IPS DF 19.7 (cell line): ENCODE measurements around the gene SEMA4D.

Experiments used
- DNase-seq: peaks from one replicate; pipeline ENCODE4 v3.0.0-alpha.2; 2013; ENCODE audit warnings: low read depth, low spot score

SEMA4D gene

DNA sequence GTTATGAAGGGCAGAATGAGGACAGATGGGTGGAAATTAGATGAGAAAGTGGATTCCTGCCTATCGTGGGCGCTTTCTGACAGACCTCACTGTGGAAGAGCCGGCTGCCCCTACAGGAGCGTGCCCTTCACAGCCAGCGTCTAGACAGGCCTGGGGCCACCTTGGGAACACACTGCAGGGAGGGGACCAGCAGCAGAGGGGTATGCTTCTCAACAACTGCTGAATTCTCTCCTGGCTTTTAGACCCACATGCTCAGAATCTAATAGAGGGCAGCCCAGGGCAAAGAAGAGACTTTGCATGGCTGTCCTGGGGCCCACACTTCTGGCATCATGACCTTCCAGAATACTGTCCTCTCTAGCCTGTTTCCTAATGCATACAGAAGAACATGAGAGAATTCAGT lies 2.1 kb upstream of the SEMA4D start:
- no peak for DNase-seq

DNA sequence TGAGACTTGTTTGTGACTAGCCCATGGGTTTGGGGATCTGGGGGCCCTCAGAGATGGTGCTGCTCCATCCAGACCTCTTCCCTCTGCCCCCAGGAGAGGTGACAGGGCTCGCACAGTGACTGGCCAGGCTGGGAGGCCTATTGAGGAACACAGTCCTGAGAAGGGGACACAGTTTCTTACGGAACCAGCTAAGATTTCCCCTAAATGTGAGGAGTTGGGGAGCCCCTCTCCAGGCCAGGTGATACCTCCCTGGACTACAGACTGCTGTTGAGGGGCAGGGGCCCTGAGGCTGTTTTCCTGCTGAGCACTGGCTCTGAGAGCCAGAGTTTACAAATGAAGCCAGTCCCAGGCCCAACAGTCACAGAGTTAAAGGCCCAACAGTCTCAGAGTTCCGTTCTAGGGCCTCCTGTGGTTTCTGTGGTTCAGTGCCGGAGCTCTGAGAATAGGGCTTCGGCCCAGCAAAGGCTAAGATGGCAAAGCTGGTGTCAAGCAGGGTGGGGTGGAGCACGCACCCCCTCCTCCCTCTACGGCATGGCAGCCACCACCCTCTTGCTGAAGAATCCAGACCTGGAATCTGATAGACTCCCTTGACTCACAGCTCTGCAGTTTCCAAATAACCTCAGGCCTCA lies 1.1 kb upstream of the SEMA4D start:
- DNase-seq, result no peak

DNA sequence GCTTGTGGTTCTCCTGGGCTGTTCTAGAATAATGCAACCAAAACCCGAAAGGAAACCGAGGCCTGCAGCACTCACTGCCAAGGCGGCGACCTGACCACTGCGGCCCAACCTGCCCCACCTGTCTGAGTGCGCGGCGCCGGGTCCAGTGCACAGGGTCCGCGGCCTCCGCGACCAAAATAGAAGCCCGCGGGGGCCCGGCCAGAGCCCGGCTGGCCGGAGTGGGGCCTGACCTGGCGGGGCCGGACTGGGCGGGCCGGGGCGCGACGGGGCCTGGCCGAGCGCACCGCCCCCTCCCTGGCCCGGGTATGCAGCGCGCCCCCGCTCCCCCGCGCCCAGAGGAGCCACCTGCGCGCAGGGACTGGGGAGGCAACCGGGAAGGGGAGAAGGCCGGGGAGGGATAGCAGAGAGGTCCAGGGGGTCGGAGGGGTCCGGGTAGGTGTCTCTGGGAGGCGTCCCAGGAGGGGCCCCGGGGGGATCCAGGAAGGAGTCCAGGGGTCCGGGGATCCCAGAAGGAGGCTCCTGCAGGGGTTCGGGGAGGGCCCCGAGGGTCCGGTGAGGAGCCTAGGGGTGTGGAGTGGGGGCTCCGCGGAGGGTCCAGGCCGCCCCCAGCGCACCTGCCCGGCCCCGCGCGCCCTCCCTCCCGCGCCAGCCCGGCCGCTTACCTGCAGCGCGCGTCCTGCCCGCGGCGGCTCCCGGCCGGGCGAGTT lies 503 bp downstream of the SEMA4D start:
- no peak for DNase-seq

DNA sequence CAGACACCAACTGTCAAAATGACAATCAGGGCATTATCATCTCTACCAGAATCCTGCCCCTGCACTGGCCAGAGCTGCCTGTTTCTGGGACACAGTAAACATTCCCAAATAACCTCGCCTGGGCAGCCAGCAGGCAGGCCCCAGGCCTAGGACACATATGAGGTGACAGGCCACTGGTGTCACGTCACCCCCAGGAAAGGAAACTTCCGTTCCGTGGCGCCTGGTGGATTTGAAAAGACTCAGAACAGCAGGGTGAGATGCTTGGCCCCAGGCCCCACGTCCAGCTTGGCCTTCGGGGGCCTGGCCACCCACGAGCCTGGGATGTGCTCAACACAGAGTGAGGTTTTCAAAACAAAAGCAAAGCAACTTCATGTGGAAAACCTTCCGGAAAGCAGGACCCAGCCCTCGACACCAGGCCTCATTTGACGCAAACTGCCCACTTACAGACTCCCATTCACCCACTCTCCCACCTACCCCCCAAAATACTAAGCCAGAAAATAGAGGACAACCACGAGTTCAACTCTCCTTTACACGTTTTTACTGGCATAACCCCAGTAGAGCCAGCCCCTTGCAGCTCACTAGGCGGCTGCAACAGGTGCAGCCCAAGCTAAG lies 1.2 kb downstream of the SEMA4D start:
- no peak for DNase-seq

DNA sequence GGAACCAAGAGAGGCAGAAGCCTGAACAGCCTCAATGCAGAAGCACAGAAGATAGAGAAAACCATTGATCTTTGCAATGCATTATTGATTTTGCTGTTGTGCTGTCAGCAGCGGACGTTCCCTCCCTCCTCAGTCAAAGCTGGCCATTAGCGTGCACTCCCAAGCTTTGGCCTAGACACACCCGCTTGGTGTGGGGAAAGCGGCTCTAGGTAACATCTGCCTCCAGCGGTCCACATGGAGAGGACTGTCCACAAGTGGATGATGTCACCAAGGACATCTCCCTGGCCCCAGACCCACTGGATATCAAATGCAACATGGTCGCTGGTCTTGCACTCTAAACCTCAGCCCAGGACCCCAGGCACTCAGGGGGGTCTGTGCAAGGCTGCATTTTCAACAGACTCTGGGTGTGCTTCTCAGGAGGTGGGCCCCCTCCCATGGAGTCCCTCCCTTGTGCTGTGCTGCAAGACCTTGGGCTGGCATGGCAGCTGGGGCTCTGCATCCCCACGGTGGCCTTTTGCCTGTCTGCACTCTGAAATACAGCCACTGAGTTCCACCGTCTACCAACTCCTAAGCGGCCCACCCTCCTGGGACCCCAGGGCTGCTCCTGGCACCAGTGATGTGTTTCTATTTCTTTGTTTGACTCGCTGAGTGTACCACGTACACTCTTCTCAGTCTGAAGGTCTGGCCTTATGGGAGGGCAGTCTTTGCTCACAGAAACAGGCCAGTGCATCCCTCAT lies 1.9 kb downstream of the SEMA4D start:
- DNase-seq, result no peak

DNA sequence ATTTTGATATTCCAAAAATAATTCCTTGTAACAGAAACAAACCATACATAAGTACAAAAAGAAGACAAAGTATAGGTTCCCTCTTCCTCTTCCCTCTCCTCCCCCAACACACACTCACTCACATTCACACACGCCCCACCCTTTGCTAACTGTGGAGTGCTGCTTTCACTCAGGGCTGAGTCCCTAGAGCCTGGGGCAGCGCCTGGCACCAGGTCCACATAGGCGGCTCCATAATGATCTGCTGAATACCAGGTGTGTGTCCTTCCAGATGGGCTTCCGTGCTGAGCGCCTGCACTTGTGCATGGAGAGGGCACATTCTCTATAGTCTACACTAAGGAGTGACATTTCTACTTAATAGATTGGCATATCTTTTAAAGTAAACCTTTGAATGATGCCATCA lies 3.7 kb downstream of the SEMA4D start:
- DNase-seq, result no peak

DNA sequence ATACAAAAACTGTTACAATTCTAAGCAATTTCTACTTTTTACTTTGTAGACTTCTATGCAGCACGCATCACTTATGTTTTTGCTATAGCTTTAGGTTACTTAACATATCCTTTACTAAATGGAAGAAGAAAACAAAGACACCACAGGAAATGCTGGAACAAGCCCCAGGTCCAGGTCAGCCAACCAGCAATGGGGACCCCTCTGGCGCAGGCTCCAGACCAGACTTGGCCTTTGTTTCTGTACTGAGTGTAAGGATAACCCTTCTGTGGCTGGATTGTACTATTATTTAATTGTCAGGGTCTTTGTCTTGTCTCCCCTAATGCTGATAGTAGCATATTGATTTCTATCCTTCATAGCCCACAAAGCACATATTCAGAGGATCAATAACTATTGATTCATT lies 4.2 kb downstream of the SEMA4D start:
- no peak for DNase-seq

DNA sequence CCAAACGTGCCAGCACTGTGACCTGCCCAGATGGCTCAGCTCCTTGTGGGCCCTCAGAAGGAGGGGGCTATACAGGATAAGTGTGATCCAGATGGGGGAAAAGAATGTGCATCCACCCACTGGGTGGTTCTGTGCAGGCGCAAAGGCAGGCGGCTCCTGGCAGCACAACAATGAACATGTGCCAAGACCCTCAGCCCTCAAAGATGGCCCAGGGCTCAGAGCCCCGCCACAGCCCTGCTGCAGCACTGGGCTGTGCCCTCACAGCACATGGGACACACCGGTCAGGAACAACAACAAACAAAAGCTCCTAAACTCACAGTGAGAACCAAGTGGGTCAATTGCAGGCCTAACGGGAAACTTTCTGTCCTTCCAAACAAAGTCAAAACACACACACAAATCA lies 4.7 kb downstream of the SEMA4D start:
- no peak for DNase-seq

DNA sequence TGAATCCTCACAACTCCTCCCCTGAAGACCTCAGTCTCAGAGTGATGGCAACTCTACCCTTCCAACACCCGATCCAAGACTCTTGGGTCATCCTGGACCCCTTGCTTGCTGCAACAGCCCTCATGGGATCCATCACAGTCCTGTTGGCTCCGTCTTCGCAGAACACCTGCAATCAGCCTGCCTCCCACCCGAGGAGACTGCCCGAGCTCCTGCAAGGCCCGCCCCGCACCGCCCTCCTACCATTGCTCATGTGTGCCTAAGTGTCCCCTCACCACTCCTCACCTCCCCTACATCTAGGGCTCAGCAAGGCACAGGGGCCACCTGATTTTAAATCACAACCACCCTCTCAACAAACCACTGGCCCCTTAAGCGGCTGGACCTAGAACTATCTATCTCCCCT lies 5.3 kb downstream of the SEMA4D start:
- no peak for DNase-seq

DNA sequence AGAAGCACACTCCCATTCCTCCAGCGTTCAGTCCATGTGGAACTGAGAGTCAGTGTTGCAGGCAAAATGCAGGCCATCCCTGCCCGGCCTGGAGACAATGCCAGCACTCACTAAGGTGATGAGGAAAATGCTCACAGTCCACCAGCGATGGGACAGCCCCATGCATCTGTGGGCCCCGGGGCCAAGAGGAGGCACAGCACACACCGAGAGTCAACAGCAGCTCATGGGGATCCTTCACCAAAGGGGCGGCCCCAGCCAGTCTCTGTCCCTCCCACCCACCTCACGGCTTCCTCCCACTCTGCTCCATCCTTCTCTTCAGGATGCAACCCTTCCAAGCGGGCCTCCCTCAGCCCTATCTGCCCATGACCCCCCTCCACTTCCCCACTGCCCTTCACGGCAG lies 6.2 kb downstream of the SEMA4D start:
- DNase-seq, result no peak

DNA sequence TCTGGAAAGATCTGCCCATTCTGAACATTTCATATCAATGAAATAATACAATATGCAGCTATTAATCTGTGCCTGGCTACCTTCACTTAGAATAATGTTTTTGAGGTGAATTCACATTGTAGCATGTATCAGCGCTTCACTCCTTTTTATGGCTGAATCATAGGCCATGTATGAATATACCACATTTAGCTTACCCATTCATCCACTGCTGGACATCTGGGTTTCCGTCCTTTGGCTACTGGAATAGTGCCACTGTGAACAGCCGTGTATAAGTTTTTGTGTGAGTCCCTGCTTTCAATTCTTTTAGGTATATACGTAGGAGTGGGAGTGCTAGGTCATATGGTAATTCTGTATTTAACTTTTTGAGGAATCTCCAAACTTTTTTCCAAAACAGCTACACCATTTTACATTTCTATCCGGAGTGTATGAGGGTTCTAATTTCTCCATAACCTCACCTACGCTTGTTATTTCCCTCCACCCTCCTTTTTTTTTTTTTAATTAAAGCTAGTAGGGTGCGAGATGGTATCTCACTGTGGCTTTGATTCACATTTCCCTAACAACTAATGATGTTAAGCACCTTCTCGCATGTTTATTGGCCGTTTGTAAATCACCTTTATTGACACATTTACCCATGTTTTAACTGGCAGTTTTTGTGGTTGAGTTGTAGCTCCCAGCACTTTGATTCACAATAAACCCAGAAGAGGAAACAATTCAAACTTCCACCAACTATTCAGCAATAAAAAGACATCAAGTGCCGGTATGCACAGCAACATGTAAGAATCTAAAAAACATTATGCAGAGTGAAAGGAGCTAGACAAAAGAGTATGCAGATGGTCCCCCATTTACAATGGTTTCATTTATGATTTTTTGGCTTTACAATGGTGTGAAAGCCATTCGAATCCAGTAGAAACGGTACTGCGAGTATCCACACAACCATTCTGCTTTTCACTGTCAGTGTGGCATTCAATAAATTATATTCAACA lies 8.1 kb downstream of the SEMA4D start:
- DNase-seq, result no peak

DNA sequence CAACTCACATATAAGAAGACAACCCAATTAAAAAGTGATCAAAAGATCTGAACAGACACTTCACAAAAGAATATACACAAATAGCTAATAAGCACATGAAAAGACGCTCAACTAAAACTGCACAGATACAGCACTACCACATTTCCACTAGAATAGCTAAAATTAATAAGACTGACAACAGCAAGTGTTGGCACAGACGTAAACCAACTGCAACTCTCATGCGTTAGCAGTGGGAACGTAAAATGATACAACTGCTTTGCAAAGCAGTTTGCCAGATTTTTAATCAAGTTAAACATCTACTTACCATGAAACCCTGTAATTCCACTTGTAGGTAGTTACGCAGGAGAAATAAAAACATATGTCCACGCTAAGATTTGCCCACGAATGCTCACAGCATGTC lies 9.0 kb downstream of the SEMA4D start:
- no peak for DNase-seq

DNA sequence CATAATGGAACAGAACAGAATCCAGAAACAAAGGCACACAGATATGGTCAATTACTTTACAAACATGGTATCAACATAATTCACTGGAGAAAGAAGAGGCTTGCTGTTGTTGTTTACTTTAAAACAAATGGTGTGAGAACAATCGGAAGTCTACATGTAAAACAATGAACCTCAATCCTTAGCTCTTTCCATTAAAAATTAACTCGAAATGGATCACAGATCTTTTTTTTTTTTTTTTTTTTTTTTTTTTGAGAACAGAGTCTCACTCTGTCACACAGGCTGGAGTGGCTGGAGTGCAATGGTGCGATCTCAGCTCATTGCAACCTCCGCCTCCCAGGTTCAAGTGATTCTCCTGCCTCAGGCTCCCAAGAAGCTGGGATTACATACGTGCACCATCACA lies 9.8 kb downstream of the SEMA4D start:
- no peak for DNase-seq

DNA sequence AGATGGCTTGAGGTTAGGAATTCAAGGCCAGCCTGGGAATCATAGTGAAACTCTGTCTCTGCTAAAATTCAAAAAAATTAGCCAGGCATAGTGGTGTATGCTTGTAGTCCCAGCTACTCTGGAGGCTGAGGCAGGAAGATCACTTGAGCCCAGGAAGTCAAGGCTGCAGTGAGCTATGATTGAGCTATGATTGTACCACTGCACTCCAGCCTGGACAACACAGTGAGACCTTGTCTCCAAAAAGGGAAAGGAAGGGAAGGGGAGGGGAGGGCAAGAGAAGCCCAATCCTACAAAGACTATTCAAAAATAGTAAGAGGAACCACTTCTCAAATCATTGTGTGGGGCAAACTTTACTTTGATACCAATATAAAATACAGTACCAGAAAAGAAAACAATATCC lies 11.2 kb downstream of the SEMA4D start:
- no peak for DNase-seq

DNA sequence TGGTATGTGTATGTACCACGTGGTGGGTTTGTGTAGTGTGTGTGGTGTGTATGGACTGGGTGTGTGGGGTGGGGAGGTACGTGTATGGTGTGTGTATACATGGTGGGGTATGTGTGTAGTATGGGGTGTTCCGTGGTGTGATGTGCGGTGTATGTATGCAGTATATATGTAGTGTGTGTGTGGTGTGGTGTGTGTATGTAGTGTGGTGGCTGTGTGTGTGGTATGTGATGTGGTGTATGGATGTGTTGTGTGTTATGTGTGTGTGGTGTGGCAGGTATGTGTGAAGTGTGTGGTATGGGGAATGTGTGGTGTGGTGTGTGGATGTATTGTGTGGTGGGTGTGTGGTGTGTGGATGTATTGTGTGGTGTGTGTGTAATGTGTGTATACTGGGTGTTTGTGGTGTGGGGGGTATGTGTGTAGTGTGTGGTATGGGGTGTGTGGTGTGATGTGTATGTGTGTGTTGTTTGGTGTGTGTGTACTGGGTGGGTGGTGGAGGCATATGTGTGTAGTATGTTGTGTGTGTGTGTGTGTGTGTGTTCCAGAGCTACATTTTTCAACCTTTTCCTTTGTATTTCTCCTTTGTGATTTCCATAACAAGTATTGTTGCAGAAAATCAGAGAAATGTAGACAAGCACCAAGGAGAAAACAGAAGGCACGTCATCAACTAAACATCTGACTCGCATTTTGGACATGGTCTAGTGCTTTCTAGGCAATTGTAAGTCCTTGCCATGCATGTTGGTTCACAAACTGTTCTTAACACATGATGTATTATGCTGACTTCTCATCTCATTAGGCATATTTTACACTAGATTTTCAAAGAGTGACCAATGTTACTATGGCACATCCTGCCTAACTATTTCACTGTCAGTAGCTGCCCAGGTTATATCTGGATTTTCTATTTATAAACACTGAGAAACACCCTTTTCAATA lies 13.2 kb downstream of the SEMA4D start:
- DNase-seq, result no peak

DNA sequence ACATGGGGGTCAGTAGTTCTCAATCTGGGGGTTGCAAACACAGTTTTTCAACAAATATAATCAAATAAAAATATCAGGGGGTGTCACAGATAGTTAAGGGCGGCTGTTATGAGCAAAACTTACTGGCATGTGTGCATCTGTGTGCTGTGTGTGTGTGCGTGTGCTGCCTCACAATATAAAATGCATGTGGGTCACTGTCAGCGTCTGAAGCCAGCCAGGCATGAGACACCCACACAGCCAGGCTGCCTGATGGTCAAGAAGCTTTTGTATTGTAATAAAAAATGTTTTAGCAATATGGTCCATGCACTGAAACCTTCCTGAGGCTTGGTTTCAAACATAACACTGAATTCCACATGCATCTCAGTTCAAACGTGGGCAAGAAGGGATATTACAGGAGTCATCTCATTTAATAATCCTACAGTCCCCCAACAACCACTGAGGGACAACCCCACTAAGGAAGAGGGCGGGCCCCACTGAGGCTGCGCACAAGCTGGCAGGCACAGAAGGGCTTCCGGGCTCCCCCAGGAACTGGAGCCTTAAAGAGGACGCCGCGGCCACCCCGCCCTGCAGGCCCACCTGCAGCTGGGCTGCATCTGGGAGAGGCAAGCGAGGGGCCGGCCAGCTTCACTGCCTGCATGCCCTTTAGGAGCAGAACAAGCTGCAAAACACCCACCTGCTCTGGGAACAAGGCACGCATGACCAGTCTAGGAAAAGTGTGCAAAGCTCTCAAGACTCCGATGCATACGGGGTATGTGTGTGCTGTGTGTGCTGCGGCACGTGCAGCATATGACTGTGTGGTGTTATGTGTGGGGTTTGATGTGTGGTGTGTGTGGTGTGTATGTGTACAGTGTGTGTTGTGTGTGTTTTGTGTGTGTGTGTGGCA lies 14.1 kb downstream of the SEMA4D start:
- DNase-seq, result no peak

DNA sequence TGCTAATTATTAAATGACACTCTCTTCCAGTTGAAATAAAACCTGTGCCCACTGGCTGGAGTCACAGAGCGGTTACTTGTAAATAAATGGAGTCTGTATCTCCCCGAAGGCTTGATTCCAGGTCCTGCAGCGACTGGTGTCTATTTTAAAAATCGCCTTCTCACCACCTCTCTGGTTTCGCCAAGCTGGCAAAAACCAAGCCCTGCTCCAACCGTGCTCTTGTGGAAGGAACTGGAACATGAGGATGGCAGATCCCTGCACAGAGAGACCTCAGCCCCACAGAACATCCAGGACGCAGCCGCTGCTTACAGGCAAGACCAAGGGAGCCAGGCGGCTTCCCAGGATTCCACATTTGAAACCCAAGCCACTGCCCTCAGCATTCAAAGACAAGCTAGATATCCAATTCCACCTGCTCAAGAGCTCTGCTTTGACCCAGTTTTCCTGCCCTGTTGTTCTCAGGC lies 15.0 kb downstream of the SEMA4D start:
- DNase-seq, result no peak

DNA sequence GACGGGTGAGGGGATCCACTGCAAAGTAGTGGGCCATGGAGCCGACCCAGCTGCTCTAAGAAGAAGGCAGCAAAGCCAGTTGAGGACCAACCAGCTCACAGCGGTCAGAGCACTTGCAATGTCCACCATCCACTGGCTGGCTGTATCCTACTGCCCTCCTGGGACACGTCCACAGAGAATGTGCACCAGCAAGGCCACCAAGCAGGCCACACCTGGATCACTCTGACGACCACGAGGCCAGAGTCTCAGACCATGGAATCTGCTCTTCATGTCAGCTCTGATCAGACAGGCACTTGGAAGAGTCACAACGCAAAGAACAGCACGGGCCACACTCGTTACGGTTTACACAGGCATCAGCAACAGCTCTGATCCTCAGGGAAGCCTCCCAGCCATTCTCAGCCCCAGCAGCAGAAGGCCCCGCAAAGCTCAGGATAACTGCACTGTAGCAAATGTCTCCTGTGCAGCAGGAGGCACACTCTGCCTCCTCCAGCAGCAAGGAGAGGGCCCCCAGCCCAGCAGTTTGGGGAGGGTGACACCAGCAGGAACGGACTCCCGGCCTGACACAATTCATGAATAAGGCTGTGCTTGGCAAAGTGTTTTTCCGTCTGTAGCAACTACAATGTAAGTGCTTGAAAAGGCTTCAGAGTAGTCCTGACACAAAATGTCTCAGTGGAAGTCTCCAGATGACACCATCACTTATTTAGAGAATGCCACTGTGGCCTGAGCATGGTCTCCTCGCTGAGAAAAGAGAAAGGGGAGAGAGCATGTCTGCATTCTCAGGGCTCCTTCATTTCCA lies 15.7 kb downstream of the SEMA4D start:
- no peak for DNase-seq
